Thymus (tissue), 11 donors: ENCODE measurements around the gene RBBP7. TPM values are rescaled to one million over a fixed set of nuclear protein-coding genes. Genes with fewer than 3 reads are reported as not detected.

Experiments
- DNase-seq, 9 donors: peaks; one replicate each; pipeline ENCODE4 v3.0.0-alpha.2; 2013; ENCODE audit warnings: low spot score in 9 of 9, low read depth in 6 of 9, missing footprints in 1 of 9
- H3K27ac ChIP-seq, 2 donors: one replicate each; pipeline ENCODE4 v1.5.1; 2013; ENCODE audit warnings: control low read depth in 1 of 2, low read depth in 1 of 2, low read length in 1 of 2, mild to moderate bottlenecking in 1 of 2, moderate library complexity in 1 of 2
- H3K27me3 ChIP-seq, 2 donors: one replicate each; pipeline ENCODE4 v1.5.1; 2013; ENCODE audit warnings: low read length in 1 of 2; ENCODE audit not compliant: control insufficient read depth in 2 of 2, insufficient read depth in 1 of 2
- H3K36me3 ChIP-seq, 2 donors: one replicate each; pipeline ENCODE4 v1.5.1; 2013; ENCODE audit warnings: low read length in 1 of 2, mild to moderate bottlenecking in 1 of 2, moderate library complexity in 1 of 2; ENCODE audit not compliant: control insufficient read depth in 2 of 2, insufficient read depth in 2 of 2
- H3K4me1 ChIP-seq, 2 donors: one replicate each; pipeline ENCODE4 v1.5.1; 2013; ENCODE audit warnings: low read length in 2 of 2; ENCODE audit not compliant: control insufficient read depth in 2 of 2, insufficient read depth in 2 of 2
- H3K4me3 ChIP-seq, 2 donors: one replicate each; pipeline ENCODE4 v1.5.1; 2013; ENCODE audit warnings: low read length in 2 of 2, control low read depth in 1 of 2, mild to moderate bottlenecking in 1 of 2
- H3K9me3 ChIP-seq, 2 donors: one replicate each; pipeline ENCODE4 v1.5.1; 2013; ENCODE audit warnings: low read length in 1 of 2, mild to moderate bottlenecking in 1 of 2; ENCODE audit not compliant: control insufficient read depth in 2 of 2, insufficient read depth in 1 of 2
- WGBS: extraction: QIAGEN DNeasy Blood & Tissue Kit; methylation state at CpG from one replicate; pipeline ENCODE4 v1.1.7; 2013; 5-methylcytosine and 5-hydroxymethylcytosine counted together
- polyA plus RNA-seq: library from polyadenylated mRNA; stranded (reverse); fragments of 200-250 nt; gene quantifications from one replicate; pipeline ENCODE4 v1.2.3, GENCODE V29; 2013
- total RNA-seq: library from RNA; stranded (reverse); fragments of 120-200 nt; gene quantifications from one replicate; pipeline ENCODE4 v1.2.4, GENCODE V29; 2013
- donor health status: healthy.

RBBP7 gene
- total and polyA plus RNA-seq, 2 donors: 130 to 167 TPM

DNA sequence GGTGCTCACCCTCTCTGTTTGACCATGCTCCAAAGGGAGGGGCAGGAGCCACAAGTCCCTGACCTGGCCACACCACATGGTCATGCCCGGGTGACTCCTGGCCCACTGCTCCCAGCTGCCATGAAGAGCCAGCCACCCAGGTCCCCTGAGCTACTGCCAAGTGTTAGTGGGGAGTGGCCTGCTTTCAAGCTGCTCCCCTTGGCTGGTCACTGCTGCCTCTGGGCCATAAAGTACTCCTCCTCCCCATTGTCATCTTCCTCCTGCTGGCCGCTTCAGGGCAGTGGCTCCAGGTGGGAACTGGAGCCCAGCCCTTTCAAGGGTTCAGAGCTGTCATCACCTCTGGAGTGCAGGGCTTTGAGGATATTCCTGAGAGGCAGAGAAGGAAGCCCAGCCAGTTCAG, 27.3 kb upstream of the RBBP7 start:
- no peak for DNase-seq

DNA sequence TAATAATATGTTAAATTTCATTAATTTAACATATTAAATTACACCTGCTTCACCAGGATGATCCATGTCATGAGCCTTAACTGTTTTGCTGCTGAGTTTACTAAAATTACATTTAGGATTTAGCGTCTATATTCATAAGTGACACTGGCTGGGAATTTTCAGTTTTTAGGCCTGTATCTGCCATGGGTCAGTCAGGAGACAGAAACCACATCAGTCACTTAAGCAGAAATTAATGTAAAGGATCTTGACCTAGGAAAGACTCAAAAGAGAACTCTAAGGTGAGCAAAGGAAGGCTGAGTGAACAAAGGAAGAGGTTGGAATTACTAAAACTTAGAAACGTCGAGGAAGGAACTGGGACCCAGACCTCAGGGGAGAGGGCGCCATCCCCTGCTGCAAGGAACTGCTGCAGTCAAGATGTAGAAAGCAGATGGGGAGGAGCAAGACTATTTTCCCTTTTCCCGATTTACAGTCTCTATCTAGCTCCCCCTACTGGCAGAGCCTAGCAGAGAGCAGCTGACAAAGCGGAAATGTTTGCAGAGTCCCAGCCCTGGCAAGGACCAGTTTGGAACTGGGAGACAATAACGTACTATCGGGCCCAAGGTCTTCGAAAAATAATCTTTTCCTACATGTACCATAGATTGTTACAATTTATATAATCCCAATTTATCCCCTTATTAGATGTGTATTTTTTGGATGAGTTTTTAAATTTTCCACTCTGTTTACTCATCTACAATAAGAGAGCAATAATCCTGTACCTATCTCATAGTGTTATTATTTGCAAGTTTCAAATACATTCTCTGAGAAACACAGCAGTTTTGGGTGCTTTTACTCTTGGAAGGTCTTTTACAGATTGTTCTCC, 22.6 kb upstream of the RBBP7 start:
- H3K36me3 ChIP-seq: no peaks in the 10 kb centered on the region
- peak in 8 of 9 donors; percentile 34 to 88 (median 64) for DNase-seq
- H3K27ac ChIP-seq: no peak overlapping the region
- H3K9me3 ChIP-seq: no peaks in the 10 kb centered on the region
- H3K4me1 ChIP-seq: no peaks in the 10 kb centered on the region
- H3K27me3 ChIP-seq: peaks cover 0 to 7% of the 10 kb centered on the region in 2 donors
- 13% methylated on average over 9 of the region's 9 CpGs for WGBS
- H3K4me3 ChIP-seq: no peak overlapping the region

More for the DNA sequence above, 27.3 kb upstream of the RBBP7 start:
- H3K9me3 ChIP-seq: no peaks in the 10 kb centered on the region
- H3K4me3 ChIP-seq: no peak overlapping the region
- H3K4me1 ChIP-seq: no peaks in the 10 kb centered on the region
- no peaks in the 10 kb centered on the region for H3K36me3 ChIP-seq
- WGBS: 100% methylated on average over 2 of the region's 2 CpGs
- H3K27me3 ChIP-seq: peaks cover 0 to 8% of the 10 kb centered on the region in 2 donors
- no peak overlapping the region for H3K27ac ChIP-seq

DNA sequence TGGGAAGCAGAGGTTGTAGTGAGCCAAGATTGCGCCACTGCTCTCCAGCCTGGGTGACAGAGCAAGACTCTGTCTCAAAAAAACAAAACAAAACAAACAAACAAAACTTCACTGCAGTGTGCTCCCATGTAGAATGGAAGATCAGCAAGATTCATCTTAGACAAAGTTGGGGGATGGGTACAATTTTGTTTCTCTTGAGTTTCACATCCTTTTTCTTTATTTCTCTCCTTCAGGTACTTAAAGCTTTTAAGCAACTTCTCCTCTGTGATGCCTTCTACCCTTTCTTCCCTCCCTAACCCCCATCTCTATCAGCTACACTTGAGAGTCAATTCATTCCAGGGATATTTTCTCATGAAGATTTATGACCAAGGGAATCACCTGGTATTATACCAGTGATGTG, 15.5 kb upstream of the RBBP7 start:
- Histone ChIP-seq H3K4me3 (no peak overlapping the region), H3K27me3 (peaks cover 0 to 6% of the 10 kb centered on the region in 2 donors), H3K9me3 (no peaks in the 10 kb centered on the region), H3K36me3 (no peaks in the 10 kb centered on the region), H3K4me1 (peaks cover 0 to 4% of the 10 kb centered on the region in 2 donors), H3K27ac (no peak overlapping the region)
- DNase-seq: no peak
- 96% methylated on average over 1 of the region's 1 CpG for WGBS

DNA sequence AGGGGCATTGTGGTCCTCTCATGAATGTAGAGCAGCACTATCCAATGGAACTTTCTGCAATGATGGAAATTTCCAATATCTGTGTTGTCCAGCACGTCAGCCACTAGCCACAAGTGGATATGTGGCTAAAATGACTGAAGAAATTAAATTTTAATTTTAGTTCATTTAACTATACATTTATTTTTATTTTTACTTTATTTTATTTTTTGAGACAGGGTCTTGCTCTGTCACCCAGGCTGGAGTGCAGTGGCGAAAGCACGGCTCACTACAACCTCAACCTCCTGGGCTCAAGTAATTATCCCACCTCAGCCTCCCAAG, 13.3 kb upstream of the RBBP7 start:
- Histone ChIP-seq H3K27ac (no peak overlapping the region), H3K9me3 (no peaks in the 10 kb centered on the region), H3K27me3 (peaks cover 0 to 6% of the 10 kb centered on the region in 2 donors), H3K4me1 (peaks cover 0 to 4% of the 10 kb centered on the region in 2 donors), H3K36me3 (no peaks in the 10 kb centered on the region), H3K4me3 (no peak overlapping the region)
- DNase-seq: no peak
- 68% methylated on average over 3 of the region's 3 CpGs for WGBS

DNA sequence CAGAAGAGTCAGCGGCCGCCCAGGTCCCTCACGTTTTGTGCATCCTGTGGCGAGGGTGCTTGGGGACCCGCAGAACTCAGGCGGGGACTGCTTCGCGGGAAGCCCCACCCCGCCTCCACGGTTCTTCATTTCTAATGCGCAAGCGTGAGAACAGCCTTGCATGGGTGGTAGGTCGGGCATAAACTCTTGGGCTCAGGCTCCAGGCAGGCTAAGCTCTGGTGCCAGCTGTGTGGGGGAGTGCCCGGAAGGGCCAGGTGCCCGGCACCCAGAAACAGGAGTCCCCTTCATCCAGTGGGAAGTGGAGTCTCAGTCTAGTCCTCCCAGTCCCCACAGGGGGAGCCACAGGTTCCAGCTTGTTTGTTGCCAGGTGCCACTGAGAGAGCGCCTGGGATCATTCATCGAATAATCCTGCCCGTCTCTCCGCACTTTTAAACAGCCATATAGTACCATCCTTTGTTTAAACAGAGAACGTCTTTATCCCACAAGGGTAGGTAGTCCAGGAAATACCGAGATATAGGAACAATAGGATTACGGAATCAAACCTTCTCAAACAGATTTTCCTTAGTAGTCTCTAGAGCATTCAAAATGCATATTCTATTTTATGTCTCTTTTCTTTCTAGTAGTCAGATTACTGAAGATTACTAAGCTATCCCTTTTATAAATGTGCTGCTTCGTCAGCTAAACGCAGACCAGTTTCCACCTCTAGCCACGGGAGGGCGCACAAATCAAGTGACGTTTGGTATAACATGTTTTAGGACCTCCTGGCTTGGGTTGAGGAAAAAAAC, 12.7 kb upstream of the RBBP7 start:
- Histone ChIP-seq H3K4me1 (peaks cover 0 to 4% of the 10 kb centered on the region in 2 donors), H3K4me3 (peak overlapping the region; percentile 42 to 48), H3K9me3 (no peaks in the 10 kb centered on the region), H3K27me3 (peaks cover 0 to 6% of the 10 kb centered on the region in 2 donors), H3K36me3 (no peaks in the 10 kb centered on the region), H3K27ac (peak overlapping the region; percentile 61 to 70)
- WGBS: under 1% methylated on average over 27 of the region's 27 CpGs
- peak in 6 of 9 donors; percentile 14 to 80 (median 60) for DNase-seq

DNA sequence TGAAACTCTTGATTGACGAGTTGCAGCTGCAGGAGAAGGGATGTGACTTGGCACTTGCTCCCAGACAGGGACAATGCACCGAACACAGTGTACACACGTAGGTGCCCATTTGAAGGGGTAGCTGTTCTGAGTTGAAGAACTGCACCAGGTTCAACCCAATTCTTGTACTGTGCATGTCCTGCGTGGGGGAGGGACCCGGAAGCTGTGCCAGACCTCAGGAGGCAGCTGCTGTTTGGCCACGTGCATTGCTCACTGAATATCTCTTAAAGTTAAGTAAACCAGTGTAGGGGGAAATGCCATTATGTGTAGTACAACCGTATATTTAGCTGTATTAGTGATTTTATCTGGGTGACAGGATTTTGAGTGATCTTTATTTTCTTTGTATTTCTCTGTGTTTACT, 12.0 kb upstream of the RBBP7 start:
- 5% methylated on average over 7 of the region's 7 CpGs for WGBS

DNA sequence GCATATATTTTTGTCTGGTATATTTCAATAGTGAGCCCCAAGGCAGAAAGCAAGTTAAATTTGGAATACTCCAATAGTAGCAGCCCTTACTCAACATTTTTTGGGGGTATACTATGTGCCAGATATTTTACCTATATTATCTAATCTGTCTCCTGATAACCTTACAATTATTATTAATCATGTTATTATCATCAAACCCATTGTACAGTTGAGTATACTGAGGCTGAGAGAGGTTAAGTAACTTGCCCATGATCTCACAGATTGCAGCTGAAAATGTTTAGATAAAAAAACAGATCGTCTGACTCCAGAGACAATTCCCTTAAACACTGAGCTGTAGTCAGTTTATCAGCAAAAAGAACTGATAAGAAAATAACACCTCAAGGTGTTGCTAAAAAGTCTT, 6.5 kb upstream of the RBBP7 start:
- no peaks in the 10 kb centered on the region for H3K27me3 ChIP-seq
- WGBS: 97% methylated on average over 1 of the region's 1 CpG

More for the DNA sequence above, 12.0 kb upstream of the RBBP7 start:
- Histone ChIP-seq H3K4me3 (peak overlapping the region; percentile 42 to 48), H3K9me3 (no peaks in the 10 kb centered on the region), H3K36me3 (no peaks in the 10 kb centered on the region), H3K4me1 (peaks cover 0 to 4% of the 10 kb centered on the region in 2 donors), H3K27ac (no peak overlapping the region), H3K27me3 (peaks cover 0 to 6% of the 10 kb centered on the region in 2 donors)
- DNase-seq: peak in 1 of 9 donors; percentile 30

DNA sequence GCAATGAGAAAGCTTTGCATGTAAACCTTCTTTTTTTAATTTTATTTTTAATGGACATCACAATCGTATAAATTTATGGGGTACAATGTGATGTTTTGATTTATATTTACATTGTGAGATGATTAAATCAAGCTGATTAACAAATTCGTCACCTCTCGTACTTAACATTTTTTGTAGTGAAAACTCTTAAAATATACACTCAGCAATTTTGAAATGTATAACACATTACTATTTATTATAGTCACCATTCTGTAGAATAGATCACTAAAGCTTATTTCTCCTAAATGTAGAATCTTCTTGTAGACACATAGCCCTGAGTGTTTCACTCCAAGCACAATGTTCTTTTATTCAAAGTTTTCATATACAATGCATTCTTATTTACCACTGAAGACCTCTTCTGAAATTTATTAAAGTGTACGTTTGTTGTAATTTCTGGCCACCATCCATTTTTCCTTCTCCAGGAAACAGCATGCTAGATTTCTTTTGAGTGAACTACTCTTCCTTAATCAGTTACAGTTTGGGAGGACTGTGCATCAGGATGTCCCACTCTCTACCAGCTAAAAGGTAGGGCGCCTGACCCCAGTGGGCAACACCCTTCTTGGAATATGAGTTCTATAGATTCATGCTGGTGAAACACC, 4.4 kb upstream of the RBBP7 start:
- Histone ChIP-seq H3K4me1 (peaks cover 0 to 12% of the 10 kb centered on the region in 2 donors), H3K9me3 (no peaks in the 10 kb centered on the region), H3K27ac (no peak overlapping the region), H3K4me3 (no peak overlapping the region), H3K36me3 (no peaks in the 10 kb centered on the region), H3K27me3 (peaks cover 0 to 14% of the 10 kb centered on the region in 2 donors)
- 97% methylated on average over 5 of the region's 5 CpGs for WGBS
- DNase-seq: no peak

More for the DNA sequence above, 6.5 kb upstream of the RBBP7 start:
- no peaks in the 10 kb centered on the region for H3K36me3 ChIP-seq
- no peak overlapping the region for H3K4me3 ChIP-seq
- no peak for DNase-seq
- H3K27ac ChIP-seq: no peak overlapping the region
- H3K4me1 ChIP-seq: peaks cover 0 to 3% of the 10 kb centered on the region in 2 donors
- H3K9me3 ChIP-seq: no peaks in the 10 kb centered on the region
